Measurements from ENCODE around the gene UCHL1. TPM values are rescaled to one million over a fixed set of nuclear protein-coding genes. Genes with fewer than 3 reads are reported as not detected.

UCHL1 gene
- total RNA-seq, 1 donor from 2014 or later = 7.2 TPM

DNA sequence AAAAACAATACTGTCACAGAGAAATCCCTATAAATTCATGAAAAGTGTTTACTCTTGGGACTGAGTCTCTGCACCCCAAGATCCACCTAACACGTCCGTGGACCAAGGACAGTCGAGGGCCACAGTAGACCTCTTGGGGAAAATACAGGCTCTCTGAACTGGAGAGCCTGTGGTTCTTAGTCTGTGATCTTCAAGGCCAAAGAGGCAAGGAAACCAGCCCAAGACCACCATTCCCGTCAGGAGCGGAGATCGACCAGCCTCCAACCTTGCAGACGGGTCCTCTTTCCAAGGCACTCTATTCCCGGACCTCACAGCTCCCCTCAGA, 40.8 kb upstream of the UCHL1 start:
- TF ChIP-seq CTCF (IDR thresholded peaks at IDR 0.05) = no peak
- Histone ChIP-seq H3K9me3 (no peaks in the 10 kb centered on the region), H3K4me1 (peaks cover 16% of the 10 kb centered on the region), H3K27me3 (no peaks in the 10 kb centered on the region), H3K27ac (peak overlapping the region; percentile 92), H3K4me3 (peak overlapping the region; percentile 72), H3K36me3 (no peaks in the 10 kb centered on the region)
- DNase-seq (no peak), ATAC-seq (no peak)
- intact Hi-C loops (cut with DNase I) = loop anchor here (10.0 kb wide), 1 partner anchor 241 kb away; no protein-coding TSS in a partner anchor

- H3K27ac ChIP-seq = peak overlapping the region; percentile 92
- peak; percentile 22 for TF ChIP-seq CTCF (IDR thresholded peaks at IDR 0.05)
- H3K36me3 ChIP-seq = no peaks in the 10 kb centered on the region
- H3K4me1 ChIP-seq = peaks cover 16% of the 10 kb centered on the region
- peak overlapping the region; percentile 72 for H3K4me3 ChIP-seq
- intact Hi-C loops (cut with DNase I) = loop anchor here (10.0 kb wide), 1 partner anchor 242 kb away; no protein-coding TSS in a partner anchor
- no peaks in the 10 kb centered on the region for H3K27me3 ChIP-seq
- peak; percentile 72 for ATAC-seq
- peak; percentile 94 for DNase-seq
- no peaks in the 10 kb centered on the region for H3K9me3 ChIP-seq
Observed at GRCh38 chr4:41216294-41217019, 40.3 kb upstream of the UCHL1 start.

DNA sequence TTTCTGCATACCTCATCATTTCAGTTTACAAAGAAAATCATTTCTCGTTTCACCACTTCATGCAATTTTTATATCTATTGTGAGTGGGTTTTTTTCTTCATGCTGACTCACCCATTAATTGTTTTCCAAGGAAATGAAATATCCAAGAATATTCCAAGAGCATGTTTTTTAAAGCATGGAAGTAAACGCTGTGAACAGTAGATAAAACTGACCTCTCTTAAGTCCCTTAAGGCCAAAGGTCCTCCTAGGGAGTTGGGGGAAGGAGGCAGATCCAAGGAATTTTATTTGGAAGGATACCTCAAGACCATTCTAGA, 39.8 kb upstream of the UCHL1 start:
- H3K36me3 ChIP-seq = no peaks in the 10 kb centered on the region
- peaks cover 16% of the 10 kb centered on the region for H3K4me1 ChIP-seq
- DNase-seq (no peak), ATAC-seq (no peak)
- peak overlapping the region; percentile 92 for H3K27ac ChIP-seq
- TF ChIP-seq CTCF (IDR thresholded peaks at IDR 0.05) = no peak
- H3K27me3 ChIP-seq = no peaks in the 10 kb centered on the region
- H3K9me3 ChIP-seq = no peaks in the 10 kb centered on the region
- H3K4me3 ChIP-seq = peak overlapping the region; percentile 72
- intact Hi-C loops (cut with DNase I) = loop anchor here (10.0 kb wide), 1 partner anchor 242 kb away; no protein-coding TSS in a partner anchor

GRCh38 chr4:41217374-41217773, 39.4 kb upstream of the UCHL1 start:
- Histone ChIP-seq H3K4me1 (peaks cover 16% of the 10 kb centered on the region), H3K27me3 (no peaks in the 10 kb centered on the region), H3K4me3 (no peak overlapping the region), H3K36me3 (no peaks in the 10 kb centered on the region), H3K27ac (no peak overlapping the region), H3K9me3 (no peaks in the 10 kb centered on the region)
- DNase-seq (no peak), ATAC-seq (no peak)
- intact Hi-C loops (cut with DNase I) = loop anchor here (10.0 kb wide), 1 partner anchor 243 kb away; no protein-coding TSS in a partner anchor
- TF ChIP-seq CTCF (IDR thresholded peaks at IDR 0.05) = no peak

GRCh38 chr4:41218703-41219102, 38.0 kb upstream of the UCHL1 start:
- H3K27me3 ChIP-seq = no peaks in the 10 kb centered on the region
- DNase-seq (no peak), ATAC-seq (no peak)
- peaks cover 16% of the 10 kb centered on the region for H3K4me1 ChIP-seq
- intact Hi-C loops (cut with DNase I) = loop anchor here (10.0 kb wide), 1 partner anchor 244 kb away; no protein-coding TSS in a partner anchor
- H3K36me3 ChIP-seq = no peaks in the 10 kb centered on the region
- no peak for TF ChIP-seq CTCF (IDR thresholded peaks at IDR 0.05)
- H3K9me3 ChIP-seq = no peaks in the 10 kb centered on the region
- no peak overlapping the region for H3K4me3 ChIP-seq
- no peak overlapping the region for H3K27ac ChIP-seq
